Fibroblast of villous mesenchyme (primary cell): ENCODE results near the gene KIF2A. TPM values are rescaled to one million over a fixed set of nuclear protein-coding genes. Genes with fewer than 3 reads are reported as not detected.

Source experiments
- DNase-seq: peaks from one replicate; pipeline ENCODE4 v3.0.0-alpha.2; 2010; ENCODE audit warnings: low read depth
- H3K4me3 ChIP-seq: 2 replicates; pipeline ENCODE4 v1.5.1; 2011; ENCODE audit warnings: low read depth, mild to moderate bottlenecking, low read length
- CTCF ChIP-seq: IDR thresholded peaks from 2 replicates; pipeline ENCODE4 v1.5.1; 2012; ENCODE audit warnings: low read depth, mild to moderate bottlenecking, low read length; ENCODE audit not compliant: insufficient read depth
- total RNA-seq: library from RNA; depleted of rRNA; stranded (reverse); fragments of >200 nt; gene quantifications from 2 replicates; pipeline ENCODE4 v1.2.3, GENCODE V29; 2012

The KIF2A gene
- total RNA-seq, 1 donor = 69.1 TPM

- DNase-seq = no peak
- no peak overlapping the region for H3K4me3 ChIP-seq
- no peak for TF ChIP-seq CTCF
These were observed 115.4 kb downstream of the KIF2A start for GRCh38 chr5:62421414-62421813.

- no peak for DNase-seq
- no peak overlapping the region for H3K4me3 ChIP-seq
- TF ChIP-seq CTCF = no peak
These were observed 118.8 kb downstream of the KIF2A start for GRCh38 chr5:62424763-62425162.

- peak overlapping the region; percentile 36 for H3K4me3 ChIP-seq
- DNase-seq = peak; percentile 48
- no peak for TF ChIP-seq CTCF
These were observed 126.0 kb downstream of the KIF2A start for GRCh38 chr5:62431735-62432620.

- TF ChIP-seq CTCF = no peak
- no peak overlapping the region for H3K4me3 ChIP-seq
- peak; percentile 64 for DNase-seq
These were observed 126.6 kb downstream of the KIF2A start for GRCh38 chr5:62432621-62433064.

Other genes starting within 250 kb of the KIF2A start
- gene DIMT1, start 97.7 kb downstream of the KIF2A start, total RNA-seq = 35.4 and 47.5 TPM in 2 replicates
- gene IPO11, start 106.6 kb downstream of the KIF2A start, total RNA-seq = 20.9 and 34.5 TPM in 2 replicates